Lower leg skin (tissue), 4 donors: ENCODE measurements around the gene FAM171A1. TPM values are rescaled to one million over a fixed set of nuclear protein-coding genes. Genes with fewer than 3 reads are reported as not detected.

ENCODE experiments used
- DNase-seq, 2 donors: peaks; one replicate each; pipeline ENCODE4 v3.0.0-alpha.2; 2019; ENCODE audit warnings: low spot score in 2 of 2
- H3K4me3 ChIP-seq: fragments of 200-600 bp; sonication (generic); 2 replicates; pipeline ENCODE4 v1.5.1; 2017; ENCODE audit warnings: mild to moderate bottlenecking, low read depth; ENCODE audit not compliant: poor library complexity, severe bottlenecking
- POLR2A ChIP-seq, 2 donors: fragments of 450-650 bp; IDR thresholded peaks; one replicate each; pipeline ENCODE4 v1.6.1; 2016 to 2017; ENCODE audit warnings: antibody characterized with exemption in 2 of 2, mild to moderate bottlenecking in 1 of 2, moderate library complexity in 1 of 2
- WGBS, 2 donors: methylation state at CpG; one replicate each; pipeline ENCODE4 v1.1.5; 2018; 5-methylcytosine and 5-hydroxymethylcytosine counted together
- intact Hi-C: fragments of 100-400 bp; cut with DNase I; formaldehyde crosslinking; loops from one replicate; pipeline ENCODE4 v1.15.0; 2023; ENCODE audit warnings: low total_unique reads
- total RNA-seq, 4 donors: library from RNA; depleted of rRNA; stranded (reverse); fragments of >200 nt; gene quantifications; one replicate each; pipeline ENCODE4 v1.1.0, GENCODE V29; 2016
- TF ChIP-seq, protein P1 (sequence below), 3 donors: fragments of 450-650 bp; IDR thresholded peaks; one replicate each; pipeline ENCODE4 v1.5.1; 2016; ENCODE audit warnings: antibody characterized with exemption in 3 of 3, mild to moderate bottlenecking in 3 of 3, moderate library complexity in 2 of 3

Gene FAM171A1
- total RNA-seq, 4 donors from 2014 or later, result 2.7 to 5.4 (median 3.1) TPM

DNA sequence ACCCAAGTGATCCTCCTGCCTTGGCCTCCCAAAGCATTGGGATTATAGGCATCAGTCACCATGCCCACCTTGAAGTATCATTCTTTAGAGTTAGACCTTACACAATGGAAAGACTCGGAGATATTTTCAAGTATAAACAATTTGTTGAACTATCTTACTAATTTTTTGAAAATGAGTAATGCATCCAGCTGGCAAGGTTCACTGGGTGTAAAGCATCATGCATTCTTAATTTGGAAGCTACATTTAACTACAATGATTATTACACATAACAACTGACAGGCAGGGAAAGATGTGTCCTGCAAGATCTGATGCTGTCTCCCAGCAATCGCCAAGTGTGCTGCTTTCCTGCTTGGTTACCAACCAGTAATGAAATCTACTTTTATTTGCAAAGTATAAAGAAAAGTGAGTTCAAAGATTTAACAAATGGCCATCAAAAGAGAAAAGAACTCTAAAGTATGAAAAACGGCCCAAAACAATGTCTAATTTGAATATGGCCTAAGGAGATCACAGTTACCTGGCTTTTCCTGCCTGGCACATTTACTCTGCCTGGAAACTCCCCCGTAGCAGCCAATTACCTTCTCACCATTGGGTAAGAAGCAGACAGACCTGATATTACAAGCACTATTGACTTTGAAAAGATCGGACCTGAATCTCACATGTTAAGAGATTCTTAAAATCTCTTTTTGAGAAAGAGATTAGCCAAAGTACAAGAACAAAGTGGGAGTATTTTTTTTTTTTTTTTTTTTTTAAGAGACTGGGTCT lies 143.3 kb downstream of the FAM171A1 start:
- intact Hi-C loops, result loop anchor here (2.0 kb wide), 1 partner anchor 57 kb away; no protein-coding TSS in a partner anchor
- 50 to 54% methylated on average over 5 of the region's 5 CpGs for WGBS, 2 donors
- H3K4me3 ChIP-seq, result no peak overlapping the region
- no peak for TF ChIP-seq POLR2A (IDR thresholded peaks at IDR 0.05)
- TF ChIP-seq, protein P1, sequence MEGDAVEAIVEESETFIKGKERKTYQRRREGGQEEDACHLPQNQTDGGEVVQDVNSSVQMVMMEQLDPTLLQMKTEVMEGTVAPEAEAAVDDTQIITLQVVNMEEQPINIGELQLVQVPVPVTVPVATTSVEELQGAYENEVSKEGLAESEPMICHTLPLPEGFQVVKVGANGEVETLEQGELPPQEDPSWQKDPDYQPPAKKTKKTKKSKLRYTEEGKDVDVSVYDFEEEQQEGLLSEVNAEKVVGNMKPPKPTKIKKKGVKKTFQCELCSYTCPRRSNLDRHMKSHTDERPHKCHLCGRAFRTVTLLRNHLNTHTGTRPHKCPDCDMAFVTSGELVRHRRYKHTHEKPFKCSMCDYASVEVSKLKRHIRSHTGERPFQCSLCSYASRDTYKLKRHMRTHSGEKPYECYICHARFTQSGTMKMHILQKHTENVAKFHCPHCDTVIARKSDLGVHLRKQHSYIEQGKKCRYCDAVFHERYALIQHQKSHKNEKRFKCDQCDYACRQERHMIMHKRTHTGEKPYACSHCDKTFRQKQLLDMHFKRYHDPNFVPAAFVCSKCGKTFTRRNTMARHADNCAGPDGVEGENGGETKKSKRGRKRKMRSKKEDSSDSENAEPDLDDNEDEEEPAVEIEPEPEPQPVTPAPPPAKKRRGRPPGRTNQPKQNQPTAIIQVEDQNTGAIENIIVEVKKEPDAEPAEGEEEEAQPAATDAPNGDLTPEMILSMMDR (IDR thresholded peaks at IDR 0.05), result no peak
- peak in 1 of 2 donors; percentile 13 for DNase-seq

DNA sequence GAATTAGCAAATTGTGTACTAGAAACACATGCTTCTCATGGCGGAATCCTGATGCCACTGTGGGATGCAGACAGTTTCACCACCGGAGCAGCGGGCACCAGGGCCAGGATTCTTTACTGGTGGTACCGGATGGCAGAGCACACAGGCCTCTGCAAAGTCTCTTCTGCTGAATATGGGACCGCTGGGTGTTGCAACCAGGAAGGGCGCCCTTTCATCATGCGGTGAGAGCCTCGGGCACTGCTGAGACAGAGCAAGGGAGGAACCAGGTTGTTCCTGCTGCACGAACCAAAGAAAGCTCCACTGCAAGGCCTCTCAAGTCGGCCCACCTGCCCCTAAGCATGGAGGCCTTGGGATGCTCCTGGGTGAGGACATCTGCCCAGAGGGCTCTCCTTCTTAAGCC lies 145.6 kb downstream of the FAM171A1 start:
- DNase-seq, result peak in 1 of 2 donors; percentile 61
- intact Hi-C loops, result no loop called here
- 96 to 97% methylated on average over 10 of the region's 10 CpGs for WGBS, 2 donors
- no peak for TF ChIP-seq POLR2A (IDR thresholded peaks at IDR 0.05)
- TF ChIP-seq, protein P1 (IDR thresholded peaks at IDR 0.05), result no peak
- no peak overlapping the region for H3K4me3 ChIP-seq

DNA sequence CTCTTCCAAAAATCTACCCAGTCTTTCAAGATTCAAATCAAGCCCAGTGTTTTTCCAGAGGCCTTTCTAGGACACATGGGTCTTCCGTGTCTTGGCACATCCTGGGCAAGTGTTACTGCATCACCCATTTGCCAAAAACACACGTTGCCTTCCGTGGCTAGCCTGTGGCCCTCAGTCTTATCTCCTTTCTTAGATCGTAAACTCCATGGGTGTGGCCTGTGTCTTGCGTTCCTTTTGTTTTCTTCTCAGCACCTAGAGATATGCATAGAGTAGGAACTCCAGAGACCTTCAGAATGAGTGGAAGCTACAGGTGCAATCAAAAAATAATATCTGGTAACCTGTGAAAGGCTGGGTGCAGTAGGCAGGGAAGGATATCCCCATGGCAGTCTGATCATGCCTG lies 146.1 kb downstream of the FAM171A1 start:
- 80 to 92% methylated on average over 5 of the region's 5 CpGs for WGBS, 2 donors

DNA sequence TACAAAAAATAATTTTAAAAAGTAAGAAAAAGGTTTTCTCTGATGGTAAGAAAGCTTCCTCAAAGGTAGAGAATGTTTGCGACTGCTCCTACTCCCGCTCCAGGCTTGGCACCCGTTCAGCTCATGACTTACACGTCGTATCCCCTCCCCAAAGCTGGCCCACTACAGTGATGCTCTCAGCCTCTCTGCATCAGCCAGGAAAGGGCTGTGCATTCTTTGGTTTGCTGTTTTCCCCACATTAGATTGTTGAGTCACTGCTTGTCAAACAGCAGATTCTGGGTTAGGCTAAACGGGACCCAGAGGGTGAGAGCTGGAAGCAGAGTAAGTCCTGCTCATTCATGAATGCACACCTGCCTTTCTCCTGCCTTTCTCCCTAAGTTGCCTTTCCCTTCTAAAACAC lies 147.9 kb downstream of the FAM171A1 start:
- intact Hi-C loops, result no loop called here
- TF ChIP-seq POLR2A (IDR thresholded peaks at IDR 0.05), result no peak
- TF ChIP-seq, protein P1 (IDR thresholded peaks at IDR 0.05), result no peak
- no peak overlapping the region for H3K4me3 ChIP-seq
- 76 to 78% methylated on average over 6 of the region's 6 CpGs for WGBS, 2 donors
- DNase-seq, result no peak

More for the DNA sequence above, 146.1 kb downstream of the FAM171A1 start:
- peak in 1 of 2 donors; percentile 13 for DNase-seq
- intact Hi-C loops, result no loop called here
- H3K4me3 ChIP-seq, result no peak overlapping the region
- TF ChIP-seq, protein P1 (IDR thresholded peaks at IDR 0.05), result no peak
- TF ChIP-seq POLR2A (IDR thresholded peaks at IDR 0.05), result no peak

DNA sequence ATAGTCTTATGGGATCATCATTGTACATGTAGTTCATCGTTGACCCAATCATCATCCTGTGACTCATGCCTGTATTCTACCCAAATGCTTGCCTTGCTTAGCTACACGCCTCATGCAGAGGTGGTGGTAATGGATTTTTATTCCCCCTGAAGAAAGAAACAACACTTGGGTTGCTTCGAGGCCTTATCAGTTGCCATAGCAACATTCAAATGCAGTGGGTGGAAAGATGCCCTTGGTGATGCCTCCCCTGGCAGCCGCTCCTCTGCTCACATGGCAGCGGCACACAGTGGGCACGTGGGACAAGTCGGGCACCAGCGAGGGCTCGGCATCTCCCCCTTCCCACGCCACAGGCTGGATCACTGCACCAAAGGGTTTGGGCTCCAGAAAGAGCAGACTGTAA lies 148.6 kb downstream of the FAM171A1 start:
- TF ChIP-seq, protein P1 (IDR thresholded peaks at IDR 0.05), result no peak
- no peak for TF ChIP-seq POLR2A (IDR thresholded peaks at IDR 0.05)
- DNase-seq, result no peak
- 84 to 87% methylated on average over 10 of the region's 10 CpGs for WGBS, 2 donors
- intact Hi-C loops, result no loop called here
- H3K4me3 ChIP-seq, result no peak overlapping the region
